Measurements from ENCODE around the gene EYA3.

- TF ChIP-seq CTCF (IDR thresholded peaks at IDR 0.05; ENCODE audit: extremely low read depth in 1 of 2, insufficient read depth in 1 of 2, low read depth in 1 of 2, low read length in 2 of 2) (no peak), POLR2A (IDR thresholded peaks at IDR 0.05; ENCODE audit: low read depth, low read length) (no peak), MAX (IDR thresholded peaks at IDR 0.05; ENCODE audit: insufficient read depth, insufficient read length) (no peak), JUN (IDR thresholded peaks at IDR 0.05; ENCODE audit: borderline replicate concordance, insufficient read depth, insufficient read length, low read depth) (no peak)
Measured at GRCh38 chr1:28086651-28087050, 1.8 kb downstream of the EYA3 start.

Measured in endothelial cell of umbilical vein (primary cell).